GM18861 (cell line): ENCODE measurements around the gene SERPINA7.
"Not testable (repeated sequence)": the region's sequence is repeated elsewhere in the genome, so short reads cannot be mapped to it uniquely, and the experiment has no call there.

Source experiments
- ATAC-seq: cut with Tn5 transposase; IDR thresholded peaks from one replicate; pipeline ENCODE4 v1.9.1; 2021; ENCODE audit not compliant: unreplicated experiment

SERPINA7 gene

GRCh38 chrX:106038625-106039024 lies at the start of gene SERPINA7:
SERPINA7 (minus strand) TSS chrX:106038727; CDS start chrX:106037058, 1,669 bp downstream.
- ATAC-seq = no peak

GRCh38 chrX:106069048-106069447 lies 30.5 kb upstream of the SERPINA7 start:
- no peak for ATAC-seq

- no peak for ATAC-seq
Observed at GRCh38 chrX:106050054-106050453, 11.5 kb upstream of the SERPINA7 start.

- ATAC-seq = no peak
Observed at GRCh38 chrX:106042296-106042695, 3.8 kb upstream of the SERPINA7 start.

GRCh38 chrX:106040861-106041260 lies 2.3 kb upstream of the SERPINA7 start:
- ATAC-seq = no peak

GRCh38 chrX:106039920-106040319 lies 1.4 kb upstream of the SERPINA7 start:
- no peak for ATAC-seq

- no peak for ATAC-seq
Observed at GRCh38 chrX:106037835-106038473, 573 bp downstream of the SERPINA7 start.

GRCh38 chrX:106036716-106037115 lies 1.8 kb downstream of the SERPINA7 start:
- ATAC-seq = no peak

- ATAC-seq = no peak
Observed at GRCh38 chrX:106035064-106035463, 3.5 kb downstream of the SERPINA7 start.

GRCh38 chrX:106023947-106024346 lies 14.6 kb downstream of the SERPINA7 start:
- ATAC-seq = no peak

GRCh38 chrX:106022238-106022637 lies 16.3 kb downstream of the SERPINA7 start:
- ATAC-seq = no peak

- no peak for ATAC-seq
Observed at GRCh38 chrX:106014119-106014775, 24.3 kb downstream of the SERPINA7 start.

- ATAC-seq = no peak
Observed at GRCh38 chrX:106009145-106009544, 29.4 kb downstream of the SERPINA7 start.

- ATAC-seq = no peak
Observed at GRCh38 chrX:106007815-106008214, 30.7 kb downstream of the SERPINA7 start.

GRCh38 chrX:106005684-106006083 lies 32.8 kb downstream of the SERPINA7 start:
- no peak for ATAC-seq

GRCh38 chrX:106000609-106001008 lies 37.9 kb downstream of the SERPINA7 start:
- not testable (repeated sequence) for ATAC-seq

GRCh38 chrX:106000203-106000602 lies 38.3 kb downstream of the SERPINA7 start:
- no peak for ATAC-seq

GRCh38 chrX:105999294-105999693 lies 39.2 kb downstream of the SERPINA7 start:
- no peak for ATAC-seq

GRCh38 chrX:105988487-105988886 lies 50.0 kb downstream of the SERPINA7 start:
- ATAC-seq = not testable (repeated sequence)
